PC-9 (cell line): Measurements from ENCODE around the gene NLRP7.
"Not testable (repeated sequence)": the region's sequence is repeated elsewhere in the genome, so short reads cannot be mapped to it uniquely, and the experiment has no call there.

Experiments used
- CTCF ChIP-seq: fragments of 200-600 bp; sonication (generic); conservative IDR thresholded peaks from 2 replicates; pipeline ENCODE4 v1.6.1; 2017; ENCODE audit warnings: mixed run types, antibody characterized with exemption, mild to moderate bottlenecking, moderate library complexity
- EZH2 ChIP-seq: fragments of 200-600 bp; sonication (generic); IDR thresholded peaks from 2 replicates; pipeline ENCODE4 v1.8.0; 2017; ENCODE audit warnings: antibody characterized with exemption, low read depth

GRCh38 chr19:54989531-54989930 lies 42.2 kb upstream of the NLRP7 start:
- not testable (repeated sequence) for TF ChIP-seq CTCF, EZH2
